Neural cell (in vitro differentiated cells): ENCODE measurements around the gene PPM1N.

Experiments
- EP300 ChIP-seq: fragments of 450-650 bp; conservative IDR thresholded peaks from 2 replicates; pipeline ENCODE4 v1.6.1; 2014; ENCODE audit warnings: antibody characterized with exemption, mild to moderate bottlenecking, moderate library complexity; ENCODE audit not compliant: poor library complexity, severe bottlenecking
- REST ChIP-seq: IDR thresholded peaks from 2 replicates; pipeline ENCODE4 v1.6.1; 2012; ENCODE audit warnings: borderline replicate concordance
- TF ChIP-seq, protein P1 (sequence below): fragments of 450-650 bp; IDR thresholded peaks from 2 replicates; pipeline ENCODE4 v1.5.1; 2014; ENCODE audit warnings: antibody characterized with exemption, mild to moderate bottlenecking, moderate library complexity; ENCODE audit not compliant: poor library complexity, severe bottlenecking

DNA sequence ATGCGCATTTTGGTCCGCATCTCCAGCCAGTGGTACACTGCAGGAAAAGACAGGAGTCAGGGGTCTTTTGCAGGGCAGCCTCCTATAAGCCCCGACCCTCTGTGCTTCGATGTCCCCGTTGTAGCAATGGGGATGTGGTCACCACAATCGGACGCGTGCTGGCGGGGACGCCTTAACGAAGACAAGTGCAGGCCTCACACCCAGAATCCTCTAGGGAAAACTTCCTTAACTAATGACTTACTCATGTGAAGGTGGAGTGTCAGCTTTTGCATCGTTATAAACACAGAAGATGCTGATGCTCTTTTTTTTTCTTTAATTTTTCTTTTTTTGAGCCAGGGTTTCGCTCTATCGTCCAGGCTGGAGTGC is 31.2 kb downstream of the PPM1N start:
- TF ChIP-seq, protein P1, sequence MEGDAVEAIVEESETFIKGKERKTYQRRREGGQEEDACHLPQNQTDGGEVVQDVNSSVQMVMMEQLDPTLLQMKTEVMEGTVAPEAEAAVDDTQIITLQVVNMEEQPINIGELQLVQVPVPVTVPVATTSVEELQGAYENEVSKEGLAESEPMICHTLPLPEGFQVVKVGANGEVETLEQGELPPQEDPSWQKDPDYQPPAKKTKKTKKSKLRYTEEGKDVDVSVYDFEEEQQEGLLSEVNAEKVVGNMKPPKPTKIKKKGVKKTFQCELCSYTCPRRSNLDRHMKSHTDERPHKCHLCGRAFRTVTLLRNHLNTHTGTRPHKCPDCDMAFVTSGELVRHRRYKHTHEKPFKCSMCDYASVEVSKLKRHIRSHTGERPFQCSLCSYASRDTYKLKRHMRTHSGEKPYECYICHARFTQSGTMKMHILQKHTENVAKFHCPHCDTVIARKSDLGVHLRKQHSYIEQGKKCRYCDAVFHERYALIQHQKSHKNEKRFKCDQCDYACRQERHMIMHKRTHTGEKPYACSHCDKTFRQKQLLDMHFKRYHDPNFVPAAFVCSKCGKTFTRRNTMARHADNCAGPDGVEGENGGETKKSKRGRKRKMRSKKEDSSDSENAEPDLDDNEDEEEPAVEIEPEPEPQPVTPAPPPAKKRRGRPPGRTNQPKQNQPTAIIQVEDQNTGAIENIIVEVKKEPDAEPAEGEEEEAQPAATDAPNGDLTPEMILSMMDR = no peak
- no peak for TF ChIP-seq REST
- TF ChIP-seq EP300 = no peak
